Pulmonary artery endothelial cell (primary cell): ENCODE data around the gene SUSD3. TPM values are rescaled to one million over a fixed set of nuclear protein-coding genes. Genes with fewer than 3 reads are reported as not detected.

Experiments used
- total RNA-seq: library from RNA; depleted of rRNA; stranded (reverse); fragments of >200 nt; gene quantifications from 2 replicates; pipeline ENCODE4 v1.2.3, GENCODE V29; 2014

The SUSD3 gene
- total RNA-seq, 1 donor from 2014 or later: 0.13 TPM

Other genes with a start within 250 kb of the SUSD3 start
- gene ZNF484, start 180.7 kb upstream of the SUSD3 start, total RNA-seq: 10.0 and 16.1 TPM in 2 replicates
- gene FGD3, start 111.2 kb upstream of the SUSD3 start, total RNA-seq: not detected in 2 replicates
- 59.8 and 95.7 TPM in 2 replicates for gene CARD19, start 37.5 kb downstream of the SUSD3 start, total RNA-seq
- 44.7 and 47.2 TPM in 2 replicates for gene NINJ1, start 75.5 kb downstream of the SUSD3 start, total RNA-seq
- gene WNK2, start 125.4 kb downstream of the SUSD3 start, total RNA-seq: not detected in 2 replicates